T-helper 2 cell treated with Interferon-gamma antibody and Interleukin-4, amounts not matched to agents 100 ng/mL and 5 ng/mL, for 36 hours (primary cell): ENCODE results near the gene LDLRAD4. TPM values are rescaled to one million over a fixed set of nuclear protein-coding genes. Genes with fewer than 3 reads are reported as not detected.
"Not testable (repeated sequence)": the region's sequence is repeated elsewhere in the genome, so short reads cannot be mapped to it uniquely, and the experiment has no call there.

ENCODE experiments used
- intact Hi-C: fragments of 100-400 bp; cut with micrococcal nuclease; formaldehyde crosslinking; loops from one replicate; pipeline ENCODE4 v1.15.1; 2023
- total RNA-seq: library from RNA; stranded (reverse); gene quantifications from 2 replicates; pipeline ENCODE4 v1.2.3, GENCODE V29; 2022

LDLRAD4 gene
- total RNA-seq, 1 donor from 2014 or later: 28.5 TPM

GRCh38 chr18:13244135-13244534, 25.6 kb downstream of the LDLRAD4 start:
- intact Hi-C loops: no loop called here

- intact Hi-C loops: no loop called here
These were observed 27.0 kb downstream of the LDLRAD4 start for GRCh38 chr18:13245481-13246000.

- intact Hi-C loops: no loop called here
These were observed 27.6 kb downstream of the LDLRAD4 start for GRCh38 chr18:13246121-13246520.

GRCh38 chr18:13246591-13246990, 28.0 kb downstream of the LDLRAD4 start:
- intact Hi-C loops: no loop called here

- intact Hi-C loops: no loop called here
These were observed 28.9 kb downstream of the LDLRAD4 start for GRCh38 chr18:13247506-13247905.

GRCh38 chr18:13252686-13253410, 34.3 kb downstream of the LDLRAD4 start:
- intact Hi-C loops: no loop called here

GRCh38 chr18:13253786-13254688, 35.5 kb downstream of the LDLRAD4 start:
- intact Hi-C loops: no loop called here

- intact Hi-C loops: no loop called here
These were observed 36.7 kb downstream of the LDLRAD4 start for GRCh38 chr18:13254971-13255927.

GRCh38 chr18:13256444-13257305, 38.1 kb downstream of the LDLRAD4 start:
- intact Hi-C loops: no loop called here

- intact Hi-C loops: no loop called here
These were observed 38.9 kb downstream of the LDLRAD4 start for GRCh38 chr18:13257361-13257980.

- intact Hi-C loops: no loop called here
These were observed 40.4 kb downstream of the LDLRAD4 start for GRCh38 chr18:13258921-13259320.

GRCh38 chr18:13259701-13260100, 41.1 kb downstream of the LDLRAD4 start:
- intact Hi-C loops: no loop called here

- intact Hi-C loops: no loop called here
These were observed 41.8 kb downstream of the LDLRAD4 start for GRCh38 chr18:13260197-13260934.

- intact Hi-C loops: no loop called here
These were observed 42.5 kb downstream of the LDLRAD4 start for GRCh38 chr18:13260935-13261640.

- intact Hi-C loops: no loop called here
These were observed 43.2 kb downstream of the LDLRAD4 start for GRCh38 chr18:13261661-13262357.

GRCh38 chr18:13262358-13262680, 43.8 kb downstream of the LDLRAD4 start:
- intact Hi-C loops: not testable (repeated sequence)

- intact Hi-C loops: no loop called here
These were observed 44.5 kb downstream of the LDLRAD4 start for GRCh38 chr18:13262839-13263691.
